Measurements from ENCODE around the gene CHRDL2. TPM values are rescaled to one million over a fixed set of nuclear protein-coding genes. Genes with fewer than 3 reads are reported as not detected.

The CHRDL2 gene
- total and polyA plus RNA-seq, 7 experiments from 2014 or later = not detected

- ChIA-PET CTCF (no interaction called here), POLR2A (no interaction called here)
- H3K27me3 ChIP-seq (ENCODE audit: control insufficient read depth in 2 of 2, insufficient read depth in 2 of 2, low read length in 2 of 2) = peaks cover 0 to 3% of the 10 kb centered on the region in 2 donors
- Mint-ChIP-seq H3K36me3 (no peaks in the 10 kb centered on the region), H3K9me3 (no peaks in the 10 kb centered on the region), H3K27ac (no peak overlapping the region), H3K27me3 (peaks cover 0 to 14% (median 0%) of the 10 kb centered on the region in 5 donors), H3K4me1 (peaks cover 0 to 4% (median 0%) of the 10 kb centered on the region in 7 donors), H3K4me3 (no peak overlapping the region)
- ATAC-seq = no peak
- H3K36me3 ChIP-seq (ENCODE audit: control insufficient read depth in 2 of 3, insufficient read depth in 3 of 3, low read length in 3 of 3) = no peaks in the 10 kb centered on the region
- intact Hi-C loops (cut with micrococcal nuclease) = no loop called here
- no peak overlapping the region for H3K27ac ChIP-seq (ENCODE audit: low read depth, low read length)
- H3K9me3 ChIP-seq (ENCODE audit: control insufficient read depth in 2 of 3, low read length in 3 of 3) = no peaks in the 10 kb centered on the region
- no peaks in the 10 kb centered on the region for H3K4me1 ChIP-seq (ENCODE audit: control insufficient read depth in 2 of 2, insufficient read depth in 2 of 2, low read length in 2 of 2)
- no peak for DNase-seq
- no peak overlapping the region for H3K4me3 ChIP-seq (ENCODE audit: low read length)
These were observed 39.5 kb downstream of the CHRDL2 start for GRCh38 chr11:74691755-74692154.

DNA sequence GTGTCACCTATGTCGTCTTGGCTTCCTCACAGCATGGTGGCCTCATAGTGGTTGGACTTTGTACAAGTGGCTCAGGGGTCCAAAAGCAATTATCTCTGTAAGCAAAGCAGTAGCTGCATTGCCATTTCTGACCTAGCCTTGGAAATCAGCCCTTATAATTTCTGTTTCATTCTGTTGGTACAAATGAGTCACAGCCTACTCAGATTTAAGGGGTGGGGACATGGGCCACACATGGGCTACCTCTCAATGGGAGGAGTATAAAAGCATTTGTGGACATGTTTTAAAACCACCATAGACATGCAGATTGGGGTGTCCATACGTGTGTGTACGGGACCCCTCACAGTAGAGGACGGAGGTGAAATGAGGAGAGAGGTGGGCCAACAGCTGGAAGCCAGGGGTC lies 41.6 kb downstream of the CHRDL2 start:
- Mint-ChIP-seq H3K27me3 (peaks cover 0 to 11% (median 9%) of the 10 kb centered on the region in 5 donors), H3K36me3 (no peaks in the 10 kb centered on the region), H3K4me3 (no peak overlapping the region), H3K9me3 (peaks cover 0 to 2% (median 0%) of the 10 kb centered on the region in 11 donors), H3K27ac (no peak overlapping the region), H3K4me1 (peaks cover 0 to 6% (median 0%) of the 10 kb centered on the region in 7 donors)
- Histone ChIP-seq H3K27me3 (ENCODE audit: control insufficient read depth in 2 of 2, insufficient read depth in 2 of 2, low read length in 2 of 2) (peaks cover 0 to 3% of the 10 kb centered on the region in 2 donors), H3K36me3 (ENCODE audit: control insufficient read depth in 2 of 3, insufficient read depth in 3 of 3, low read length in 3 of 3) (no peaks in the 10 kb centered on the region), H3K4me3 (ENCODE audit: low read length) (no peak overlapping the region), H3K4me1 (ENCODE audit: control insufficient read depth in 2 of 2, insufficient read depth in 2 of 2, low read length in 2 of 2) (no peaks in the 10 kb centered on the region), H3K9me3 (ENCODE audit: control insufficient read depth in 2 of 3, low read length in 3 of 3) (no peaks in the 10 kb centered on the region), H3K27ac (ENCODE audit: low read depth, low read length) (no peak overlapping the region)
- no peak for ATAC-seq
- DNase-seq = no peak
- intact Hi-C loops (cut with micrococcal nuclease) = no loop called here
- CTCF ChIA-PET = interaction anchor here (0.5 kb wide), 1 partner anchor 126 kb away, joined by 3 read pairs; no protein-coding TSS in a partner anchor
- POLR2A ChIA-PET = no interaction called here

GRCh38 chr11:74687237-74688023 lies 43.8 kb downstream of the CHRDL2 start:
- DNase-seq (no peak), ATAC-seq (no peak)
- H3K4me3 Mint-ChIP-seq = no peak overlapping the region
- ChIA-PET CTCF (no interaction called here), POLR2A (no interaction called here)
- peaks cover 0 to 6% (median 0%) of the 10 kb centered on the region in 7 donors for H3K4me1 Mint-ChIP-seq
- intact Hi-C loops (cut with micrococcal nuclease) = no loop called here
- H3K4me1 ChIP-seq (ENCODE audit: control insufficient read depth in 2 of 2, insufficient read depth in 2 of 2, low read length in 2 of 2) = no peaks in the 10 kb centered on the region
- H3K27ac ChIP-seq (ENCODE audit: low read depth, low read length) = no peak overlapping the region
- peaks cover 0 to 7% of the 10 kb centered on the region in 2 donors for H3K27me3 ChIP-seq (ENCODE audit: control insufficient read depth in 2 of 2, insufficient read depth in 2 of 2, low read length in 2 of 2)
- no peaks in the 10 kb centered on the region for H3K36me3 ChIP-seq (ENCODE audit: control insufficient read depth in 2 of 3, insufficient read depth in 3 of 3, low read length in 3 of 3)
- H3K27ac Mint-ChIP-seq = no peak overlapping the region
- no peaks in the 10 kb centered on the region for H3K9me3 ChIP-seq (ENCODE audit: control insufficient read depth in 2 of 3, low read length in 3 of 3)
- H3K4me3 ChIP-seq (ENCODE audit: low read length) = no peak overlapping the region
- peaks cover 0 to 2% (median 0%) of the 10 kb centered on the region in 11 donors for H3K9me3 Mint-ChIP-seq
- H3K36me3 Mint-ChIP-seq = no peaks in the 10 kb centered on the region
- peaks cover 13 to 30% (median 22%) of the 10 kb centered on the region in 5 donors for H3K27me3 Mint-ChIP-seq

DNA sequence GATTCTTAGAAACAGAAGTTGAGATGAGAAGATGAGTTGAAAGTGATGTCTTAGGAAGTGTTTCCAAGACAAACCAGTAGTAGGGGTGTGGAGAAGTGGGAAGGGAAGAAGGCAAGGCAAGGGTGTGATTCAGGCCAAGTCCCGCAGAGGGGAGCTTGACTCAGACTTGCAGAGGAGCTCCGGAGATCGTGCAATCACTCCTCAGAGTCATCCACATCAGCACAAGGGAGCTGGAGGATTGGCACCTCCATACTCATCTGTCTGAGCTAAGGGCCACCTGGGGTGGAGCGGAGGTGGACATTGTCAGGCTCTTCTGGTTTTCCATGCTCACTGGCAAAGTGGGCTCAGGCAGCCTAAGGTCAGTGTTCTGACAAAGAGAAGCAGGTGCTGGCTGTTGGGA lies 44.4 kb downstream of the CHRDL2 start:
- Mint-ChIP-seq H3K4me1 (peaks cover 0 to 6% (median 0%) of the 10 kb centered on the region in 7 donors), H3K36me3 (no peaks in the 10 kb centered on the region), H3K27ac (no peak overlapping the region), H3K4me3 (no peak overlapping the region), H3K27me3 (peaks cover 16 to 32% (median 27%) of the 10 kb centered on the region in 5 donors), H3K9me3 (peaks cover 0 to 2% (median 0%) of the 10 kb centered on the region in 11 donors)
- intact Hi-C loops (cut with micrococcal nuclease) = no loop called here
- no peak overlapping the region for H3K27ac ChIP-seq (ENCODE audit: low read depth, low read length)
- no peaks in the 10 kb centered on the region for H3K4me1 ChIP-seq (ENCODE audit: control insufficient read depth in 2 of 2, insufficient read depth in 2 of 2, low read length in 2 of 2)
- H3K4me3 ChIP-seq (ENCODE audit: low read length) = no peak overlapping the region
- DNase-seq (no peak), ATAC-seq (no peak)
- POLR2A ChIA-PET = no interaction called here
- CTCF ChIA-PET = no interaction called here
- no peaks in the 10 kb centered on the region for H3K9me3 ChIP-seq (ENCODE audit: control insufficient read depth in 2 of 3, low read length in 3 of 3)
- H3K27me3 ChIP-seq (ENCODE audit: control insufficient read depth in 2 of 2, insufficient read depth in 2 of 2, low read length in 2 of 2) = peaks cover 0 to 11% of the 10 kb centered on the region in 2 donors
- H3K36me3 ChIP-seq (ENCODE audit: control insufficient read depth in 2 of 3, insufficient read depth in 3 of 3, low read length in 3 of 3) = no peaks in the 10 kb centered on the region

DNA sequence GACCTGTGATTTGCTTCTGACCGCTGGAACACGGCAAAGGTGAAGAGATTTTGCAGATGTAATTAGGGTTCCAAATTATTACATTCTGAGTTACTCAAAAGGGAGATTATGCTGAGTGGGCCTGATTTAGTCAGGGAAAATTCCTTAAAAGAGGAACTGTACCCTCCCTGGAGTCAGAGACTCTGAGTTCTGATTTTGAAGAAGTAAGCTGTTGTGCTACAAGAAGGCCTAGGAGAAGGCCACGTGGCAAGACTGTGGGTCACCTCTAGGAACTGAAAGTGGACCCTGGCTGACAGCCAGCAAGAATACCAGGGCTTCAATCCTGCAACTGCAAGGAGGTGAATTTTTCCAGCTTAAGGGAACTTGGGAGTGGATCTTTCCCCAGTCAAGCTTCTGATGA lies 45.3 kb downstream of the CHRDL2 start:
- Mint-ChIP-seq H3K4me3 (no peak overlapping the region), H3K4me1 (peaks cover 0 to 6% (median 0%) of the 10 kb centered on the region in 7 donors), H3K27me3 (peaks cover 16 to 35% (median 33%) of the 10 kb centered on the region in 5 donors), H3K27ac (no peak overlapping the region), H3K36me3 (no peaks in the 10 kb centered on the region), H3K9me3 (peaks cover 0 to 2% (median 0%) of the 10 kb centered on the region in 11 donors)
- no peak overlapping the region for H3K4me3 ChIP-seq (ENCODE audit: low read length)
- no peak overlapping the region for H3K27ac ChIP-seq (ENCODE audit: low read depth, low read length)
- no peaks in the 10 kb centered on the region for H3K36me3 ChIP-seq (ENCODE audit: control insufficient read depth in 2 of 3, insufficient read depth in 3 of 3, low read length in 3 of 3)
- H3K4me1 ChIP-seq (ENCODE audit: control insufficient read depth in 2 of 2, insufficient read depth in 2 of 2, low read length in 2 of 2) = no peaks in the 10 kb centered on the region
- peaks cover 0 to 11% of the 10 kb centered on the region in 2 donors for H3K27me3 ChIP-seq (ENCODE audit: control insufficient read depth in 2 of 2, insufficient read depth in 2 of 2, low read length in 2 of 2)
- no peak for DNase-seq
- intact Hi-C loops (cut with micrococcal nuclease) = no loop called here
- CTCF ChIA-PET = no interaction called here
- H3K9me3 ChIP-seq (ENCODE audit: control insufficient read depth in 2 of 3, low read length in 3 of 3) = no peaks in the 10 kb centered on the region
- ATAC-seq = peak; percentile 54
- POLR2A ChIA-PET = no interaction called here

DNA sequence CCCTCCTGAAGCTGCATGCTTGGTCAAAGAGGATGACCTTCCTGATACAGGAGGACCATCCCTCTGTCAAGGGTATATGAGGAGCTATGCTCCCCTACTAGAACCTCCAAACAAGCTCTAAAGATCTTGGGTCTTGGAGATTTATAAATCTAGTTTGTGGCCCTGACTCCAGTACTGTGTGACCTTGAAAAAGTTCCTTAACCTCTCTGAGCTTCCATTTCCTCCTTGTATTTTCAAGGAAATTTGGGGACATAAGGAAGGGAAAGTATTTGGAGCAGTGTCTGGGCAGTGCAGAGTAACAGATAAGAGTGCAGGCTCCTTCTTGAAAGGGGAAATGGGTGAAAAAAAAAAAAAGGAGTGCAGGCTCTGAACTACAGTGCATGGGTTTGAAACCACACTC lies 45.9 kb downstream of the CHRDL2 start:
- ChIA-PET POLR2A (no interaction called here), CTCF (interaction anchor here (1.3 kb wide), 1 partner anchor 14 kb away, joined by 5 read pairs; no protein-coding TSS in a partner anchor)
- peaks cover 0 to 11% of the 10 kb centered on the region in 2 donors for H3K27me3 ChIP-seq (ENCODE audit: control insufficient read depth in 2 of 2, insufficient read depth in 2 of 2, low read length in 2 of 2)
- H3K4me1 ChIP-seq (ENCODE audit: control insufficient read depth in 2 of 2, insufficient read depth in 2 of 2, low read length in 2 of 2) = no peaks in the 10 kb centered on the region
- no peaks in the 10 kb centered on the region for H3K36me3 ChIP-seq (ENCODE audit: control insufficient read depth in 2 of 3, insufficient read depth in 3 of 3, low read length in 3 of 3)
- H3K4me3 ChIP-seq (ENCODE audit: low read length) = no peak overlapping the region
- ATAC-seq = no peak
- no peak overlapping the region for H3K4me3 Mint-ChIP-seq
- no peak overlapping the region for H3K27ac Mint-ChIP-seq
- H3K4me1 Mint-ChIP-seq = peaks cover 0 to 6% (median 0%) of the 10 kb centered on the region in 7 donors
- H3K27me3 Mint-ChIP-seq = peaks cover 16 to 35% (median 33%) of the 10 kb centered on the region in 5 donors
- peaks cover 0 to 2% (median 0%) of the 10 kb centered on the region in 11 donors for H3K9me3 Mint-ChIP-seq
- no peaks in the 10 kb centered on the region for H3K36me3 Mint-ChIP-seq
- intact Hi-C loops (cut with micrococcal nuclease) = no loop called here
- no peaks in the 10 kb centered on the region for H3K9me3 ChIP-seq (ENCODE audit: control insufficient read depth in 2 of 3, low read length in 3 of 3)
- no peak for DNase-seq
- H3K27ac ChIP-seq (ENCODE audit: low read depth, low read length) = no peak overlapping the region
